OCI-LY3 (cell line): ENCODE data around the gene RXYLT1.

ENCODE experiments used
- H2AFZ ChIP-seq: fragments of 200-600, 300-600 bp; shearing (Covaris generic); 2 replicates; pipeline ENCODE4 v1.6.0; 2014; ENCODE audit warnings: antibody characterized with exemption, low read depth, low read length
- H3K27ac ChIP-seq: fragments of 200-600, 300-600 bp; sonication (generic); 2 replicates; pipeline ENCODE4 v1.5.1; 2014; ENCODE audit warnings: mild to moderate bottlenecking, low read length, moderate library complexity, mixed read lengths
- H3K27me3 ChIP-seq: fragments of 200-600, 300-600 bp; sonication (generic); 2 replicates; pipeline ENCODE4 v1.6.1; 2014; ENCODE audit warnings: low read depth, low read length, mixed read lengths
- H3K36me3 ChIP-seq: fragments of 200-600, 300-600 bp; sonication (generic); replicated peaks from 2 replicates; pipeline ENCODE3; 2014; ENCODE audit warnings: low read depth, low read length, mixed read lengths
- H3K4me1 ChIP-seq: fragments of 300-600, 200-600 bp; sonication (generic); 2 replicates; pipeline ENCODE4 v1.6.1; 2014; ENCODE audit warnings: low read length, mixed read lengths
- H3K4me2 ChIP-seq: fragments of 200-600, 300-600 bp; sonication (generic); 2 replicates; pipeline ENCODE4 v1.6.1; 2014; ENCODE audit warnings: low read length, mixed read lengths
- H3K4me3 ChIP-seq: fragments of 300-600, 200-600 bp; sonication (generic); 2 replicates; pipeline ENCODE4 v1.5.1; 2014; ENCODE audit warnings: antibody characterized with exemption, mild to moderate bottlenecking, low read length, moderate library complexity
- H3K79me2 ChIP-seq: fragments of 300-600, 200-600 bp; shearing (Covaris generic); 2 replicates; pipeline ENCODE4 v1.6.1; 2014; ENCODE audit warnings: mild to moderate bottlenecking, low read length, mixed read lengths
- H3K9ac ChIP-seq: fragments of 300-600, 200-600 bp; shearing (Covaris generic); 2 replicates; pipeline ENCODE4 v1.6.0; 2014; ENCODE audit warnings: mild to moderate bottlenecking, low read length, moderate library complexity
- H3K9me3 ChIP-seq: fragments of 200-600, 300-600 bp; shearing (Covaris generic); 2 replicates; pipeline ENCODE4 v1.6.1; 2014; ENCODE audit warnings: low read length, mixed read lengths; ENCODE audit not compliant: insufficient read depth
- H4K20me1 ChIP-seq: fragments of 200-600, 300-600 bp; sonication (generic); 2 replicates; pipeline ENCODE4 v1.6.1; 2016; ENCODE audit warnings: low read length, mixed read lengths; ENCODE audit not compliant: insufficient read depth
- CTCF ChIP-seq: fragments of 200-600, 300-600 bp; sonication (generic); IDR thresholded peaks from 2 replicates; pipeline ENCODE4 v1.5.1; 2014; ENCODE audit warnings: antibody characterized with exemption, low read length, low read depth
- EZH2phosphoT487 ChIP-seq: fragments of 200-600 bp; shearing (Covaris generic); IDR thresholded peaks from 2 replicates; pipeline ENCODE4 v1.6.1; 2018; ENCODE audit warnings: antibody characterized with exemption, mixed run types, low read depth

The RXYLT1 gene

GRCh38 chr12:63811755-63812154, 32.0 kb downstream of the RXYLT1 start:
- H3K9me3 ChIP-seq: no peaks in the 10 kb centered on the region
- H3K4me1 ChIP-seq: peaks cover 20% of the 10 kb centered on the region
- H3K9ac ChIP-seq: no peak overlapping the region
- no peak overlapping the region for H2AFZ ChIP-seq
- no peak overlapping the region for H3K4me3 ChIP-seq
- H3K79me2 ChIP-seq: no peaks in the 10 kb centered on the region
- no peaks in the 10 kb centered on the region for H4K20me1 ChIP-seq
- no peaks in the 10 kb centered on the region for H3K36me3 ChIP-seq
- TF ChIP-seq EZH2phosphoT487 (no peak), CTCF (no peak)
- no peaks in the 10 kb centered on the region for H3K27me3 ChIP-seq
- no peak overlapping the region for H3K4me2 ChIP-seq
- H3K27ac ChIP-seq: no peak overlapping the region

- H3K27me3 ChIP-seq: no peaks in the 10 kb centered on the region
- no peaks in the 10 kb centered on the region for H3K36me3 ChIP-seq
- peak overlapping the region; percentile 25; the same call in 1 of the 2 replicates for H3K27ac ChIP-seq
- peak overlapping the region; percentile 59 for H3K4me3 ChIP-seq
- H3K4me2 ChIP-seq: peak overlapping the region; percentile 90
- peaks cover 20% of the 10 kb centered on the region for H3K4me1 ChIP-seq
- peak overlapping the region; percentile 97 for H2AFZ ChIP-seq
- TF ChIP-seq CTCF (no peak), EZH2phosphoT487 (no peak)
- no peaks in the 10 kb centered on the region for H4K20me1 ChIP-seq
- peak overlapping the region; percentile 28; the same call in 1 of the 2 replicates for H3K9ac ChIP-seq
- no peaks in the 10 kb centered on the region for H3K9me3 ChIP-seq
- H3K79me2 ChIP-seq: no peaks in the 10 kb centered on the region
Measured at GRCh38 chr12:63814146-63814772, 34.5 kb downstream of the RXYLT1 start.

- Histone ChIP-seq H2AFZ (no peak overlapping the region), H3K9me3 (no peaks in the 10 kb centered on the region), H3K27ac (no peak overlapping the region), H3K4me3 (no peak overlapping the region), H3K4me2 (peak overlapping the region; percentile 90; the same call in 1 of the 2 replicates), H4K20me1 (no peaks in the 10 kb centered on the region), H3K79me2 (no peaks in the 10 kb centered on the region), H3K27me3 (no peaks in the 10 kb centered on the region), H3K36me3 (no peaks in the 10 kb centered on the region), H3K4me1 (peaks cover 20% of the 10 kb centered on the region), H3K9ac (no peak overlapping the region)
- TF ChIP-seq CTCF (no peak), EZH2phosphoT487 (no peak)
Measured at GRCh38 chr12:63815482-63815852, 35.8 kb downstream of the RXYLT1 start.

DNA sequence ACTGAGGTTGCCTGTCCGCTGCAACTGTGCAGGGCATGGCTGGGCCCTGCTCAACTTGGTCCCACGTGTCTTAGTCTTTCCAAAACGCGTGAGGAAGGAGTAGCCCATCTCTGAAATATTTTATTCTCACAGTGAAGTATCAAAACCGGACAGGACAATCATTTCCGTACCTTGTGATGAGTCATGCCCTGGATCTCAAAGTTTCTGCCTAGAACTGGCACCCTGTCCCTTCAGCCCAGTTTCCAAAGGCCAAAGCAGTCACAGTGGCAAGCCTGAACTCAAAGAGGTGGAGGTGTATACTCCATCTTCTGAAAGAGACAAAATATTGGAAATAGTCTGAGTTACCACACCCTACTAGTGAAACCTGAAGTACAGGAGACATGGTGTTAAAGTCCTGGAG, 36.3 kb downstream of the RXYLT1 start:
- Histone ChIP-seq H3K27ac (no peak overlapping the region), H3K4me2 (no peak overlapping the region), H3K9me3 (no peaks in the 10 kb centered on the region), H4K20me1 (no peaks in the 10 kb centered on the region), H3K4me1 (peaks cover 20% of the 10 kb centered on the region), H3K36me3 (no peaks in the 10 kb centered on the region), H2AFZ (no peak overlapping the region), H3K79me2 (no peaks in the 10 kb centered on the region), H3K4me3 (no peak overlapping the region), H3K27me3 (no peaks in the 10 kb centered on the region), H3K9ac (no peak overlapping the region)
- TF ChIP-seq CTCF (no peak), EZH2phosphoT487 (no peak)
